ENCODE results near the gene MYO9A. TPM values are rescaled to one million over a fixed set of nuclear protein-coding genes. Genes with fewer than 3 reads are reported as not detected.

MYO9A gene
- total and polyA plus RNA-seq, 2 donors (not counting 1 experiment from before 2014, with no cell fraction given), result 6.2 to 66.1 TPM

DNA sequence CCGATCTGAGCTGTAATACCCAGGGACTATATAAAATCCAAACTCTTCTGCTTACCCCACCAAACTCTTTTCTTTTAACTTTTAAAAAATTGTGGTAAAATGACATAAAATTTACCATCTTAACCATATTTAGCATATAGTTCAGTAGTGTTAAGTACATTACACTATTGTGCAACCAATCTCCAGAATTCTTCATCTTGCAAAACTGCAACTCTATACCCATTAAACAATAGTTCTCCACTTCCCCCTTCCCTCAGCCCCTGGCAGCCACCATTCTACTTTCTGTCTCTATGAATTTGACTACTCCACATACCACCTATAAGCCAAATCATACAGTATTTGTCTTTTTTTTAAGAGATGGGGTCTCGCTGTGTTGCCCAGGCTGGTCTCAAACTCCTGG is 39.0 kb upstream of the MYO9A start:
- DNase-seq (no peak), ATAC-seq (ENCODE audit: low read depth) (no peak)
- H3K4me2 ChIP-seq (replicated peaks; ENCODE audit: low read depth, low read length, poor library complexity, severe bottlenecking), result no peak overlapping the region
- CTCF ChIA-PET, result interaction anchor here (0.8 to 4.4 kb wide), 16 partner anchors 9 to 712 kb away, joined by 3 to 87 read pairs (median 4); no protein-coding TSS in a partner anchor
- H4K20me1 ChIP-seq (ENCODE audit: control insufficient read depth, insufficient read depth, low read length, poor library complexity, severe bottlenecking), result no peaks in the 10 kb centered on the region
- H3K27me3 ChIP-seq (replicated peaks in 1 of 4; ENCODE audit: control extremely low read depth in 1 of 4, control insufficient read depth in 3 of 4, insufficient read depth in 4 of 4, low read length in 3 of 4), result peaks cover 0 to 7% (median 0%) of the 10 kb centered on the region in 4 experiments
- Mint-ChIP-seq H3K27ac (no peak overlapping the region), H3K27me3 (no peaks in the 10 kb centered on the region), H3K9me3 (ENCODE audit: insufficient read depth) (no peaks in the 10 kb centered on the region), H3K4me1 (peaks cover 9% of the 10 kb centered on the region), H3K4me3 (no peak overlapping the region)
- H2AFZ ChIP-seq (ENCODE audit: insufficient read depth, low read depth, low read length, poor library complexity, severe bottlenecking), result no peak overlapping the region
- WGBS (ENCODE audit: insufficient coverage), result no CpG with 5 or more reads among the region's 2 CpGs
- no peak overlapping the region for H3K9ac ChIP-seq (ENCODE audit: low read length)
- H3K4me1 ChIP-seq (ENCODE audit: control insufficient read depth in 2 of 2, insufficient read depth in 2 of 2, low read length in 2 of 2), result peaks cover 0 to 5% of the 10 kb centered on the region in 2 donors
- H3K79me2 ChIP-seq (ENCODE audit: control insufficient read depth, insufficient read depth, low read length), result no peaks in the 10 kb centered on the region
- H3K9me3 ChIP-seq (ENCODE audit: control extremely low read depth in 1 of 3, control insufficient read depth in 2 of 3, insufficient read depth in 1 of 3, low read length in 2 of 3), result no peaks in the 10 kb centered on the region
- POLR2A ChIA-PET, result no interaction called here
- H3K36me3 ChIP-seq (replicated peaks in 1 of 2; ENCODE audit: control extremely low read depth in 1 of 2, control insufficient read depth in 1 of 2, extremely low read depth in 1 of 2, insufficient read depth in 2 of 2, low read length in 1 of 2), result no peaks in the 10 kb centered on the region
- no peak overlapping the region for H3K4me3 ChIP-seq (ENCODE audit: control extremely low read depth in 1 of 5, extremely low read depth in 1 of 5, insufficient read depth in 1 of 5, low read depth in 2 of 5, low read length in 4 of 5)
- TF ChIP-seq EZH2 (IDR thresholded peaks at IDR 0.05; ENCODE audit: borderline replicate concordance, insufficient read depth, low read depth, low read length, poor library complexity, severe bottlenecking), result no peak
- TF ChIP-seq, protein P1, sequence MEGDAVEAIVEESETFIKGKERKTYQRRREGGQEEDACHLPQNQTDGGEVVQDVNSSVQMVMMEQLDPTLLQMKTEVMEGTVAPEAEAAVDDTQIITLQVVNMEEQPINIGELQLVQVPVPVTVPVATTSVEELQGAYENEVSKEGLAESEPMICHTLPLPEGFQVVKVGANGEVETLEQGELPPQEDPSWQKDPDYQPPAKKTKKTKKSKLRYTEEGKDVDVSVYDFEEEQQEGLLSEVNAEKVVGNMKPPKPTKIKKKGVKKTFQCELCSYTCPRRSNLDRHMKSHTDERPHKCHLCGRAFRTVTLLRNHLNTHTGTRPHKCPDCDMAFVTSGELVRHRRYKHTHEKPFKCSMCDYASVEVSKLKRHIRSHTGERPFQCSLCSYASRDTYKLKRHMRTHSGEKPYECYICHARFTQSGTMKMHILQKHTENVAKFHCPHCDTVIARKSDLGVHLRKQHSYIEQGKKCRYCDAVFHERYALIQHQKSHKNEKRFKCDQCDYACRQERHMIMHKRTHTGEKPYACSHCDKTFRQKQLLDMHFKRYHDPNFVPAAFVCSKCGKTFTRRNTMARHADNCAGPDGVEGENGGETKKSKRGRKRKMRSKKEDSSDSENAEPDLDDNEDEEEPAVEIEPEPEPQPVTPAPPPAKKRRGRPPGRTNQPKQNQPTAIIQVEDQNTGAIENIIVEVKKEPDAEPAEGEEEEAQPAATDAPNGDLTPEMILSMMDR (IDR thresholded peaks at IDR 0.05), result no peak
- intact Hi-C loops (cut with micrococcal nuclease), result loop anchor here (1.0 to 10.0 kb wide), 3 partner anchors 112 to 373 kb away; no protein-coding TSS in a partner anchor
- H3K27ac ChIP-seq (ENCODE audit: low read length in 2 of 2), result no peak overlapping the region

Data from B cell (primary cell).